Astrocyte of the cerebellum (primary cell): ENCODE measurements around the gene FGFRL1.

ENCODE experiments used
- DNase-seq: peaks from one replicate; pipeline ENCODE4 v3.0.0-alpha.2; 2011; ENCODE audit warnings: low read depth
- H3K4me3 ChIP-seq: 2 replicates; pipeline ENCODE4 v1.5.1; 2011; ENCODE audit warnings: mild to moderate bottlenecking, low read depth, low read length, moderate library complexity
- in situ Hi-C: cut with HindIII; loops from 2 replicates; pipeline ENCODE4 v1.10.0; 2017; ENCODE audit warnings: low sequenced_read_pairs
- TF ChIP-seq, protein P1 (sequence below): IDR thresholded peaks from 2 replicates; pipeline ENCODE4 v1.5.1; 2012; ENCODE audit warnings: low read length, low read depth, moderate library complexity, mild to moderate bottlenecking; ENCODE audit errors: missing control alignments

FGFRL1 gene

DNA sequence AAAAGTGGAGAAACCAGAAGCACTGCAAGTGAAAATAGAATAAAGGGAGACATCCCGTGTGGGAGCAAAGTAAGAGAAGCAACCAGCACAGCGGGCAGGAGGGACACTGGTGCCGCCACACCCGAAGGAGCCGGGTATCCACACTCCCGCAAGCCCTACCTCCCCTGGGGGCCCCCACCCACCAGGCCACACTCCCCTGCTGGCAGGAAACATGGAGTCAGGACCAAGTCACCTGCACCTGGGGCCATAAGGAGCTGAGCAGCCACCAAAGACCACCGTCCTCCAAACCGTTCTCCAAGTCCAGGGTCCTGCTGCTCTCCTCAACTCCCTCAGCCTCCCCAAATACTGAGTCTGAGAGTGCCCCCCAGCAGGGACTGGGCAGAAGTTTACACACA, 30.5 kb downstream of the FGFRL1 start:
- DNase-seq: no peak
- no peak overlapping the region for H3K4me3 ChIP-seq
- in situ Hi-C loops: no loop called here
- TF ChIP-seq, protein P1, sequence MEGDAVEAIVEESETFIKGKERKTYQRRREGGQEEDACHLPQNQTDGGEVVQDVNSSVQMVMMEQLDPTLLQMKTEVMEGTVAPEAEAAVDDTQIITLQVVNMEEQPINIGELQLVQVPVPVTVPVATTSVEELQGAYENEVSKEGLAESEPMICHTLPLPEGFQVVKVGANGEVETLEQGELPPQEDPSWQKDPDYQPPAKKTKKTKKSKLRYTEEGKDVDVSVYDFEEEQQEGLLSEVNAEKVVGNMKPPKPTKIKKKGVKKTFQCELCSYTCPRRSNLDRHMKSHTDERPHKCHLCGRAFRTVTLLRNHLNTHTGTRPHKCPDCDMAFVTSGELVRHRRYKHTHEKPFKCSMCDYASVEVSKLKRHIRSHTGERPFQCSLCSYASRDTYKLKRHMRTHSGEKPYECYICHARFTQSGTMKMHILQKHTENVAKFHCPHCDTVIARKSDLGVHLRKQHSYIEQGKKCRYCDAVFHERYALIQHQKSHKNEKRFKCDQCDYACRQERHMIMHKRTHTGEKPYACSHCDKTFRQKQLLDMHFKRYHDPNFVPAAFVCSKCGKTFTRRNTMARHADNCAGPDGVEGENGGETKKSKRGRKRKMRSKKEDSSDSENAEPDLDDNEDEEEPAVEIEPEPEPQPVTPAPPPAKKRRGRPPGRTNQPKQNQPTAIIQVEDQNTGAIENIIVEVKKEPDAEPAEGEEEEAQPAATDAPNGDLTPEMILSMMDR: no peak

DNA sequence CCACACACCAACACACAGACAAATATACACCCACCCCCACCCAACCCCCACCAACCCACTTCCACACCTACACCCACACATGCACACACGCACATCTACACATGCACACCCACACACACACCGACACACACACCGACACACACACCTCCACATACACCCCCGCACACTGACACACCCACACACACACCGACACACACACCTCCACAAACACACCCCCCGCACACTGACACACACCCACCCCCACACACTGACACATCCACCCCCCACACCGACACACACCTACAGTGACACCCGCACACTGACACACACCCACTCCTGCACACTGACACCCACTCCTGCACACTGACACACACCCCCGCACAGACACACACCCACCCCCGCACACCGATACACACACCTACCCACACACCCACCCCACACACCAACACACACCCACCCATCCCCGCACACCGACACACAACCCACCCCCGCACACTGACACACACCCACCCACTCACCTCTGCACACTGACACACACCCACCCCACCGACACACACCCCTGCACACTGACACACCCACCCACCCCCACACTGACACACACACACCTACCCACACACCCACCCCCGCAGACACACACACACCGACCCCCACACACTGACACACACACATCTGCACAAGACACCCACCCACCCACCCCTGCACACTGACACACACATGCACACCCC, 31.1 kb downstream of the FGFRL1 start:
- DNase-seq: no peak
- in situ Hi-C loops: no loop called here
- TF ChIP-seq, protein P1: no peak
- no peak overlapping the region for H3K4me3 ChIP-seq

DNA sequence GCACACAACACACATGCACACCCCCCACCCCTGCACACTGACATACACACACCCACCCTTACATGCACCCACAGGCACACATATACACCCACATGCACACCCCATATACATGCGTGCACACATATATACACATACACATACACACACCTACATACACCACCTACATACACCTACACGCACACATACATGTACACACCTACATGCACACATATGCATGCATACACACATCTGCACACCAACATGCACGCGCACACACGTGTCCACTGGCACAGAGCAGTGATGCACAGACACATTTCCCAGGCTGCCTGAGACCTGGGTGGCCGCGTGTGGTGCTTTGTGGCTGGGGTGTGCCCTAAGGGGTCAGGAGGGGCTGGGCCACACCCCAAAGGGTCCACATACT, 31.7 kb downstream of the FGFRL1 start:
- in situ Hi-C loops: no loop called here
- TF ChIP-seq, protein P1: no peak
- DNase-seq: no peak
- no peak overlapping the region for H3K4me3 ChIP-seq

- in situ Hi-C loops: no loop called here
- TF ChIP-seq, protein P1: no peak
- no peak overlapping the region for H3K4me3 ChIP-seq
- DNase-seq: peak; percentile 98
Measured at GRCh38 chr4:1043651-1044468, 32.4 kb downstream of the FGFRL1 start.

GRCh38 chr4:1044469-1045192, 33.2 kb downstream of the FGFRL1 start:
- DNase-seq: no peak
- no peak overlapping the region for H3K4me3 ChIP-seq
- TF ChIP-seq, protein P1: no peak
- in situ Hi-C loops: no loop called here

DNA sequence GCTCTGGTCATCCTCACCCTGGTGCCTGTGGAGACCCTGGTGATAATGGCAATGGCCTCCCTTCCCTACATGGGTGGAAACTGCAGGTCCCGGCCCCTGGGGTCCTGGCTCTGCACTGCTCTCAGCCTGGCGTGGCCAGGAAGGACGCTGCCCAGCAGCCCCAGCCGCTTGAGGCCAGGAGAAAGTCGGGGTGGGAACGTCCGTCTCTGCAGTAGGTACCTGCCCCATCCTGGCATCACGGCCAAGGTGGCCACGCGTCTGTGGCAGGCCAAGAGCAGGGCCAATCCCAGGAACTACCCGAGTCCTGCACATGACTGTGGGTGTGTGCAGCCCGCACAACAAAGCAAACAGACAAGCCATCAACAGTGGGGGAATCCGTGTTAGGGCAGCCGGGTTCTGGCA, 33.8 kb downstream of the FGFRL1 start:
- DNase-seq: no peak
- in situ Hi-C loops: no loop called here
- TF ChIP-seq, protein P1: no peak
- H3K4me3 ChIP-seq: no peak overlapping the region
